Ovary (tissue), 9 donors: ENCODE results near the gene ATXN10. TPM values are rescaled to one million over a fixed set of nuclear protein-coding genes. Genes with fewer than 3 reads are reported as not detected.

Source experiments
- DNase-seq, 5 donors: peaks; one replicate each; pipeline ENCODE4 v3.0.0-alpha.2; 2019 to 2020
- H3K27ac ChIP-seq, 2 donors: fragments of 200-600 bp; one replicate each; pipeline versions ENCODE4 v1.5.1 to v1.8.0; 2019 to 2022
- H3K27me3 ChIP-seq: fragments of 200-600 bp; one replicate; pipeline ENCODE4 v1.8.0; 2022
- H3K36me3 ChIP-seq: fragments of 200-600 bp; sonication (generic); one replicate; pipeline ENCODE4 v1.5.1; 2019
- H3K4me1 ChIP-seq: one replicate; pipeline ENCODE4 v1.8.1; 2013; ENCODE audit warnings: mild to moderate bottlenecking, moderate library complexity; ENCODE audit not compliant: insufficient read depth
- H3K4me3 ChIP-seq: fragments of 200-600 bp; sonication (generic); one replicate; pipeline ENCODE4 v1.5.1; 2017
- H3K9me3 ChIP-seq, 2 donors: fragments of 200-600 bp in 1 of 2; sonication (generic) in 1 of 2; one replicate each; pipeline versions ENCODE4 v1.5.1 to v1.8.1; 2013 to 2019; ENCODE audit warnings: mild to moderate bottlenecking in 1 of 2, moderate library complexity in 1 of 2
- EP300 ChIP-seq: sonication (generic); formaldehyde crosslinking; IDR thresholded peaks from one replicate; pipeline ENCODE4 v1.6.1; 2017; ENCODE audit warnings: antibody characterized with exemption
- POLR2A ChIP-seq: fragments of 450-650 bp; IDR thresholded peaks from one replicate; pipeline ENCODE4 v1.6.1; 2017; ENCODE audit warnings: antibody characterized with exemption, mild to moderate bottlenecking, moderate library complexity
- WGBS, 3 donors: extraction: QIAGEN DNeasy Blood & Tissue Kit in 1 of 3; methylation state at CpG; one replicate each; pipeline versions ENCODE4 v1.1.5 to v1.1.7; 2013 to 2017; 5-methylcytosine and 5-hydroxymethylcytosine counted together
- intact Hi-C, 4 donors: fragments of 100-400 bp; cut with DNase I; formaldehyde crosslinking; loops; one replicate each; pipeline versions ENCODE4 v1.11.0 to v1.15.1; 2022 to 2023
- polyA plus RNA-seq, 2 donors: library from polyadenylated mRNA; stranded (reverse); fragments of 200-250 nt in 1 of 2; fragments of 350-450 nt in 1 of 2; fragmentation: Illumina TruSeq in 1 of 2; extraction: RNeasy Lipid Tissue Mini Kit (QIAGEN cat#74804) in 1 of 2; gene quantifications; one replicate each; pipeline ENCODE4 v1.2.3, GENCODE V29; 2013 to 2014
- total RNA-seq, 7 donors: library from RNA; depleted of rRNA in 2 of 7; stranded (reverse); fragments of >200 nt in 2 of 7; fragmentation: NEBNext Ultra II Directional in 3 of 7; extraction: Animal tissue kit (Norgen Biotek cat#: 25700) in 3 of 7; gene quantifications; one replicate each; pipeline versions ENCODE4 v1.1.0 to v1.2.4, GENCODE V29; 2016 to 2023
- TF ChIP-seq, protein P1 (sequence below), 3 donors: fragments of 450-650 bp in 2 of 3; fragments of 200-600 bp in 1 of 3; IDR thresholded peaks; one replicate each; pipeline versions ENCODE4 v1.5.1 to v1.8.0; 2016 to 2022; ENCODE audit warnings: antibody characterized with exemption in 3 of 3, mild to moderate bottlenecking in 1 of 3
- donor health status: DM: no; HTN: no; CAD: no; lungs with moderate emphysema.
- donor health status: DM: no; HTN: no; CAD: no.
- donor health status: Bipolar disorder and iron deficiency.
- donor health status: DM: yes; HTN: yes; CAD: no.
- donor health status: DM: no; HTN: no; CAD: no.
- donor health status: DM: yes; HTN: yes; CAD: no.

ATXN10 gene
- total and polyA plus RNA-seq, 9 donors = 77.4 to 241 (median 175) TPM

- 91 to 95% (median 93%) methylated on average over 4 of the region's 4 CpGs for WGBS, 3 donors
- Histone ChIP-seq H3K36me3 (no peaks in the 10 kb centered on the region), H3K4me1 (no peaks in the 10 kb centered on the region), H3K4me3 (no peak overlapping the region), H3K27me3 (no peaks in the 10 kb centered on the region), H3K9me3 (no peaks in the 10 kb centered on the region), H3K27ac (no peak overlapping the region)
- intact Hi-C loops = no loop called here
- no peak for DNase-seq
- TF ChIP-seq POLR2A (no peak), EP300 (no peak)
- TF ChIP-seq, protein P1, sequence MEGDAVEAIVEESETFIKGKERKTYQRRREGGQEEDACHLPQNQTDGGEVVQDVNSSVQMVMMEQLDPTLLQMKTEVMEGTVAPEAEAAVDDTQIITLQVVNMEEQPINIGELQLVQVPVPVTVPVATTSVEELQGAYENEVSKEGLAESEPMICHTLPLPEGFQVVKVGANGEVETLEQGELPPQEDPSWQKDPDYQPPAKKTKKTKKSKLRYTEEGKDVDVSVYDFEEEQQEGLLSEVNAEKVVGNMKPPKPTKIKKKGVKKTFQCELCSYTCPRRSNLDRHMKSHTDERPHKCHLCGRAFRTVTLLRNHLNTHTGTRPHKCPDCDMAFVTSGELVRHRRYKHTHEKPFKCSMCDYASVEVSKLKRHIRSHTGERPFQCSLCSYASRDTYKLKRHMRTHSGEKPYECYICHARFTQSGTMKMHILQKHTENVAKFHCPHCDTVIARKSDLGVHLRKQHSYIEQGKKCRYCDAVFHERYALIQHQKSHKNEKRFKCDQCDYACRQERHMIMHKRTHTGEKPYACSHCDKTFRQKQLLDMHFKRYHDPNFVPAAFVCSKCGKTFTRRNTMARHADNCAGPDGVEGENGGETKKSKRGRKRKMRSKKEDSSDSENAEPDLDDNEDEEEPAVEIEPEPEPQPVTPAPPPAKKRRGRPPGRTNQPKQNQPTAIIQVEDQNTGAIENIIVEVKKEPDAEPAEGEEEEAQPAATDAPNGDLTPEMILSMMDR (IDR thresholded peaks at IDR 0.05) = no peak
These were observed 26.5 kb downstream of the ATXN10 start for GRCh38 chr22:45698094-45698493.

DNA sequence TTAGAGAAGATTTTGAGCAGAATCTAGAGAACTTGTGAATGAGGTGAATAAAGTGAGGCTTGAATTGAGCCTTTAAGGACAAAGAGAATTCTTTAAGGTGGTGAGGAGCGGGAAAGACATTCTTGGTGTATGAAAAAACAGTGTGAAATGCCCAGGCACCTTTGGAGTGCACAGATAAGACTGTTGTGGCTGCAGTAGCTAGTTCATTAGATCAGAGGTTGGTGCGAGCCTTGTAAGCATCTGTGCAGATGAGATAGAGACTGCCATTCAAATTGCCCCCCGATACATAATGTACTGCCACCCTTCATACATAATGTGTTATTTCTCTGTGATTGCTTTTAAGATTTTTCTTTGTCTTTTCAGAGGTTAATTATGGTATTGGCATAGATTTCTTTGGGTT lies 31.3 kb downstream of the ATXN10 start:
- intact Hi-C loops = no loop called here

DNA sequence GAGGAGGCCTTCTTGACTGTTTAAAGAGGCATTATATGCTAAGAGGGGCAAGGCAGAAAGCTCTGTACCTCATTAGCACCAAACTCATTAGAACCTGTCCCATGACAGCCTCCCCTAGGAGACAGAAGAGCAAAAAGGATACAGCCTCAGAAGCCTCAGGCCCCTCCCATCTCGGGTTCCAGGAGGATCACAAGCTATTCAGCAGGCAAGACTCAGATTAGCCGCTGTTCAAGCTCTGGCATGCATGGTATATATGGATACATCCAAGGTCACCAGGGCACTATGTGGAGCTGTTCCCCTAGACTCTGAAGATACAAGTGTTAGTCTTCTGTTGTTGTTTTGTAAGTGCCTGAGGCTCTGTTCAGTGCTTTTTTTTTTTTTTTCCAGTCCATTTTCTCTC lies 32.1 kb downstream of the ATXN10 start:
- Histone ChIP-seq H3K27me3 (no peaks in the 10 kb centered on the region), H3K4me3 (no peak overlapping the region), H3K36me3 (no peaks in the 10 kb centered on the region), H3K9me3 (no peaks in the 10 kb centered on the region), H3K27ac (no peak overlapping the region), H3K4me1 (no peaks in the 10 kb centered on the region)
- no peak for DNase-seq
- intact Hi-C loops = no loop called here
- 84 to 87% (median 85%) methylated on average over 2 of the region's 2 CpGs for WGBS, 3 donors
- TF ChIP-seq, protein P1 (IDR thresholded peaks at IDR 0.05) = no peak
- TF ChIP-seq POLR2A (no peak), EP300 (no peak)

More for the DNA sequence above, 31.3 kb downstream of the ATXN10 start:
- Histone ChIP-seq H3K4me1 (no peaks in the 10 kb centered on the region), H3K27me3 (no peaks in the 10 kb centered on the region), H3K27ac (no peak overlapping the region), H3K9me3 (no peaks in the 10 kb centered on the region), H3K36me3 (no peaks in the 10 kb centered on the region), H3K4me3 (no peak overlapping the region)
- no peak for TF ChIP-seq POLR2A
- TF ChIP-seq, protein P1 (IDR thresholded peaks at IDR 0.05) = no peak
- no peak for TF ChIP-seq EP300
- no peak for DNase-seq
- 96 to 99% (median 99%) methylated on average over 3 of the region's 3 CpGs for WGBS, 3 donors

- H3K36me3 ChIP-seq = no peaks in the 10 kb centered on the region
- intact Hi-C loops = no loop called here
- TF ChIP-seq POLR2A (no peak), EP300 (no peak)
- TF ChIP-seq, protein P1 (IDR thresholded peaks at IDR 0.05) = no peak
These were observed 33.0 kb downstream of the ATXN10 start for GRCh38 chr22:45704648-45705047.

More at GRCh38 chr22:45704648-45705047, 33.0 kb downstream of the ATXN10 start:
- no peak for DNase-seq
- H3K9me3 ChIP-seq = no peaks in the 10 kb centered on the region
- H3K4me1 ChIP-seq = no peaks in the 10 kb centered on the region
- H3K27ac ChIP-seq = no peak overlapping the region
- no peak overlapping the region for H3K4me3 ChIP-seq
- WGBS, 3 donors = 97 to 98% (median 98%) methylated on average over 2 of the region's 2 CpGs
- no peaks in the 10 kb centered on the region for H3K27me3 ChIP-seq
